HCT116 (cell line): ENCODE measurements around the gene BLOC1S5. TPM values are rescaled to one million over a fixed set of nuclear protein-coding genes. Genes with fewer than 3 reads are reported as not detected.

ENCODE experiments used
- ATAC-seq: fragments of 200-7000 bp; cut with Tn5 transposase; 2 replicates; pipeline ENCODE4 v1.9.1; 2020; ENCODE audit warnings: mild to moderate bottlenecking, moderate library complexity
- BruUV-seq: library from RNA; stranded (reverse); fragments of 400-500 nt; replicated peaks from 2 replicates; lab custom pipeline; 2021; lab: Mats Ljungman, UMichigan
- CTCF ChIA-PET: fragments of 300-600 bp; sonication (Branson Sonifier 250); formaldehyde crosslinking; loops from one replicate; lab custom pipeline; 2021; ENCODE audit warnings: antibody characterized with exemption; lab: Charles Lee
- POLR2A ChIA-PET: fragments of 300-600, 350-600 bp; sonication (Branson Sonifier 250); formaldehyde crosslinking; loops from one replicate; lab custom pipeline; 2021; ENCODE audit warnings: antibody characterized with exemption; lab: Charles Lee
- RAD21 ChIA-PET, 2 experiments: fragments of 300-600 bp; sonication (Branson Sonifier 250); formaldehyde crosslinking; loops; one replicate each; lab custom pipeline; 2023; ENCODE audit warnings: low total read pairs in 2 of 2; ENCODE audit not compliant: uncharacterized antibody in 2 of 2, unreplicated experiment in 2 of 2, low non-redundant PET in 1 of 2; lab: Charles Lee
- DNase-seq: peaks from one replicate; pipeline ENCODE4 v3.0.0-alpha.2; 2010; ENCODE audit warnings: low read depth, low spot score
- H2AFZ ChIP-seq: fragments of 200-600 bp; shearing (Covaris generic), sonication (generic); 2 replicates; pipeline ENCODE4 v1.6.1; 2017; ENCODE audit warnings: low read depth, mixed run types, mixed read lengths, antibody characterized with exemption, low read length; ENCODE audit not compliant: poor library complexity, severe bottlenecking
- H3K27ac ChIP-seq: 2 replicates; pipeline ENCODE4 v1.5.1; 2012; ENCODE audit warnings: low read depth, low read length
- H3K27me3 ChIP-seq: fragments of 200-600 bp; sonication (generic); 2 replicates; pipeline ENCODE4 v1.6.1; 2016; ENCODE audit warnings: mixed run types, low read length, mixed read lengths; ENCODE audit not compliant: insufficient read depth
- H3K36me3 ChIP-seq, 2 experiments: fragments of 200-500 bp in 1 of 2; fragments of 200-600 bp in 1 of 2; sonication (Bioruptor generic) in 1 of 2; sonication (generic) in 1 of 2; 2 replicates each; pipeline versions ENCODE4 v1.5.1 to v1.6.1; 2014 to 2016; ENCODE audit warnings: low read length in 2 of 2, inconsistent platforms in 1 of 2, mixed read lengths in 1 of 2, mixed run types in 1 of 2; ENCODE audit not compliant: insufficient read depth in 2 of 2, control insufficient read depth in 1 of 2
- H3K4me1 ChIP-seq, 2 experiments: fragments of 200-600 bp in 1 of 2; sonication (generic) in 1 of 2; 2 replicates each; pipeline versions ENCODE4 v1.5.1 to v1.6.1; 2012 to 2017; ENCODE audit warnings: low read length in 2 of 2, inconsistent platforms in 1 of 2, mild to moderate bottlenecking in 1 of 2, mixed read lengths in 1 of 2, mixed run types in 1 of 2, moderate library complexity in 1 of 2; ENCODE audit not compliant: insufficient read depth in 2 of 2, control insufficient read depth in 1 of 2
- H3K4me2 ChIP-seq: fragments of 200-600 bp; sonication (generic); 2 replicates; pipeline ENCODE4 v1.6.1; 2017; ENCODE audit warnings: mixed run types, low read length, mixed read lengths
- H3K4me3 ChIP-seq, 2 experiments: fragments of 200-600 bp in 1 of 2; sonication (generic) in 1 of 2; replicated peaks in 1 of 2; 2 replicates each; pipeline ENCODE4 v1.5.1; 2011 to 2016; ENCODE audit warnings: low read length in 2 of 2, control low read depth in 1 of 2, low read depth in 1 of 2, mild to moderate bottlenecking in 1 of 2, mixed read lengths in 1 of 2, mixed run types in 1 of 2
- H3K79me2 ChIP-seq: fragments of 200-600 bp; sonication (generic); 2 replicates; pipeline ENCODE4 v1.6.1; 2017; ENCODE audit warnings: mild to moderate bottlenecking, mixed run types, low read length, moderate library complexity, mixed read lengths; ENCODE audit not compliant: insufficient read depth
- H3K9ac ChIP-seq: fragments of 200-600 bp; sonication (generic); 2 replicates; pipeline ENCODE4 v1.6.1; 2016; ENCODE audit warnings: low read length, mixed read lengths
- H3K9me2 ChIP-seq: fragments of 200-600 bp; sonication (generic), shearing (Covaris generic); 2 replicates; pipeline ENCODE4 v1.6.1; 2017; ENCODE audit warnings: mixed run types, mild to moderate bottlenecking, moderate library complexity; ENCODE audit not compliant: insufficient read depth
- H3K9me3 ChIP-seq, 2 experiments: fragments of 200-500 bp in 1 of 2; fragments of 200-600 bp in 1 of 2; sonication (Bioruptor generic) in 1 of 2; sonication (generic) in 1 of 2; 2 replicates each; pipeline ENCODE4 v1.6.1; 2014 to 2017; ENCODE audit warnings: low read length in 2 of 2, mixed read lengths in 2 of 2, inconsistent platforms in 1 of 2, low read depth in 1 of 2, mild to moderate bottlenecking in 1 of 2, mixed run types in 1 of 2, moderate library complexity in 1 of 2; ENCODE audit not compliant: control insufficient read depth in 1 of 2, insufficient read depth in 1 of 2
- H4K20me1 ChIP-seq: fragments of 200-600 bp; sonication (generic), shearing (Covaris generic); 2 replicates; pipeline ENCODE4 v1.6.1; 2017; ENCODE audit warnings: mixed run types, mild to moderate bottlenecking, moderate library complexity; ENCODE audit not compliant: insufficient read depth
- CBX3 ChIP-seq: IDR thresholded peaks from 2 replicates; pipeline ENCODE4 v1.6.1; 2012; ENCODE audit warnings: low read depth
- CEBPB ChIP-seq: IDR thresholded peaks from 2 replicates; pipeline ENCODE4 v1.6.1; 2012; ENCODE audit warnings: low read depth
- CTCF ChIP-seq, 3 experiments: fragments of 200-600 bp in 1 of 3; sonication (generic) in 1 of 3; IDR thresholded peaks in 2 of 3; conservative IDR thresholded peaks in 1 of 3; 2 replicates each; pipeline ENCODE4 v1.5.1; 2012 to 2017; ENCODE audit warnings: low read depth in 2 of 3, low read length in 2 of 3, antibody characterized with exemption in 1 of 3, borderline replicate concordance in 1 of 3, control low read depth in 1 of 3, mild to moderate bottlenecking in 1 of 3, mixed read lengths in 1 of 3, mixed run types in 1 of 3, moderate library complexity in 1 of 3; ENCODE audit not compliant: insufficient read depth in 1 of 3
- EGR1 ChIP-seq: IDR thresholded peaks from 2 replicates; pipeline ENCODE4 v1.6.1; 2012; ENCODE audit warnings: low read depth
- EZH2 ChIP-seq: fragments of 200-600 bp; sonication (generic); IDR thresholded peaks from 2 replicates; pipeline ENCODE4 v1.6.1; 2017; ENCODE audit warnings: antibody characterized with exemption, mixed run types
- MAX ChIP-seq: IDR thresholded peaks from 2 replicates; pipeline ENCODE4 v1.6.1; 2012
- POLR2A ChIP-seq: IDR thresholded peaks from 2 replicates; pipeline ENCODE4 v1.7.0; 2011; ENCODE audit warnings: borderline replicate concordance; ENCODE audit not compliant: insufficient read depth, insufficient read length; ENCODE audit errors: extremely low read depth
- POLR2AphosphoS5 ChIP-seq: IDR thresholded peaks from 2 replicates; pipeline ENCODE4 v1.6.1; 2011; ENCODE audit warnings: mild to moderate bottlenecking, low read depth, low read length, moderate library complexity
- REST ChIP-seq: IDR thresholded peaks from 2 replicates; pipeline ENCODE4 v1.6.1; 2012; ENCODE audit warnings: low read depth
- SIN3A ChIP-seq: IDR thresholded peaks from 2 replicates; pipeline ENCODE4 v1.6.1; 2012; ENCODE audit warnings: low read depth
- SP1 ChIP-seq: IDR thresholded peaks from 2 replicates; pipeline ENCODE4 v1.6.1; 2012; ENCODE audit warnings: low read depth
- SRF ChIP-seq: IDR thresholded peaks from 2 replicates; pipeline ENCODE4 v1.6.1; 2012; ENCODE audit warnings: low read depth
- ZBTB33 ChIP-seq: IDR thresholded peaks from 2 replicates; pipeline ENCODE4 v1.6.1; 2011; ENCODE audit warnings: mild to moderate bottlenecking, low read length, moderate library complexity; ENCODE audit not compliant: insufficient replicate concordance; ENCODE audit errors: extremely low read depth
- intact Hi-C: fragments of 100-400 bp; cut with micrococcal nuclease; formaldehyde crosslinking; loops from 2 replicates; pipeline ENCODE4 v1.10.0; 2022
- total RNA-seq: library from RNA; stranded (reverse); gene quantifications from one replicate; pipeline ENCODE4 v1.2.1, GENCODE V29; 2021; ENCODE audit not compliant: unreplicated experiment

BLOC1S5 gene
- total RNA-seq, 1 experiment from 2014 or later = 12.0 TPM

GRCh38 chr6:7997286-7997685, 66.9 kb downstream of the BLOC1S5 start:
- no peak overlapping the region for H3K4me3 ChIP-seq
- H3K27me3 ChIP-seq = no peaks in the 10 kb centered on the region
- H3K4me2 ChIP-seq = no peak overlapping the region
- CTCF ChIA-PET = interaction anchor here (3.1 kb wide), 1 partner anchor 9 kb away, joined by 12 read pairs; no protein-coding TSS in a partner anchor
- H3K4me1 ChIP-seq = no peaks in the 10 kb centered on the region
- no TSS peak for BruUV-seq
- H3K36me3 ChIP-seq = no peaks in the 10 kb centered on the region
- no peaks in the 10 kb centered on the region for H3K9me3 ChIP-seq
- TF ChIP-seq CBX3 (no peak), MAX (no peak), SIN3A (no peak), REST (no peak), CEBPB (no peak)
- intact Hi-C loops = no loop called here
- POLR2A ChIA-PET = no interaction called here
- H3K27ac ChIP-seq = no peak overlapping the region
- ATAC-seq = no peak
- H2AFZ ChIP-seq = no peak overlapping the region
- no peak for DNase-seq
- no peaks in the 10 kb centered on the region for H4K20me1 ChIP-seq
- no peaks in the 10 kb centered on the region for H3K9me2 ChIP-seq
- RAD21 ChIA-PET = no interaction called here
- H3K79me2 ChIP-seq = no peaks in the 10 kb centered on the region
- H3K9ac ChIP-seq = no peak overlapping the region

- Histone ChIP-seq H3K9ac (no peak overlapping the region), H3K27me3 (no peaks in the 10 kb centered on the region), H3K79me2 (no peaks in the 10 kb centered on the region), H3K4me2 (no peak overlapping the region), H2AFZ (no peak overlapping the region), H3K27ac (no peak overlapping the region), H3K9me2 (no peaks in the 10 kb centered on the region), H4K20me1 (no peaks in the 10 kb centered on the region), H3K4me3 (no peak overlapping the region), H3K4me1 (no peaks in the 10 kb centered on the region), H3K36me3 (no peaks in the 10 kb centered on the region), H3K9me3 (no peaks in the 10 kb centered on the region)
- BruUV-seq = no TSS peak
- CTCF ChIA-PET = interaction anchor here (3.1 kb wide), 1 partner anchor 10 kb away, joined by 12 read pairs; no protein-coding TSS in a partner anchor
- DNase-seq = no peak
- no peak for ATAC-seq
- RAD21 ChIA-PET = no interaction called here
- intact Hi-C loops = no loop called here
- POLR2A ChIA-PET = no interaction called here
- TF ChIP-seq EZH2 (no peak), POLR2A (no peak), SRF (no peak), EGR1 (no peak), CTCF (IDR thresholded peaks at IDR 0.05 in 2 of 3, conservative IDR thresholded peaks at IDR 0.05 in 1 of 3; ENCODE audit: borderline replicate concordance in 1 of 3, insufficient read depth in 1 of 3, low read depth in 2 of 3, low read length in 2 of 3) (no peak), POLR2AphosphoS5 (no peak), SP1 (no peak), ZBTB33 (no peak)
Observed at GRCh38 chr6:7996538-7997111, 67.6 kb downstream of the BLOC1S5 start.
